GM13977 (cell line): ENCODE data around the gene PPME1.

Experiments used
- DNase-seq: peaks from one replicate; pipeline ENCODE4 v3.0.0; 2012; ENCODE audit warnings: low spot score
- in situ Hi-C: fragments of 300-500 bp; cut with MboI; formaldehyde crosslinking; loops from one replicate; pipeline ENCODE4 v1.12.0; 2022; ENCODE audit warnings: low sequenced_read_pairs, low pct_unique_long_range_greater_than_20kb, mixed read lengths, inconsistent platforms; ENCODE audit not compliant: unreplicated experiment
- TF ChIP-seq, protein P1 (sequence below): IDR thresholded peaks from 2 replicates; pipeline ENCODE4 v1.5.1; 2012; ENCODE audit warnings: mild to moderate bottlenecking, control low read depth; ENCODE audit not compliant: insufficient read depth; ENCODE audit errors: extremely low read depth, missing control alignments

Gene PPME1

DNA sequence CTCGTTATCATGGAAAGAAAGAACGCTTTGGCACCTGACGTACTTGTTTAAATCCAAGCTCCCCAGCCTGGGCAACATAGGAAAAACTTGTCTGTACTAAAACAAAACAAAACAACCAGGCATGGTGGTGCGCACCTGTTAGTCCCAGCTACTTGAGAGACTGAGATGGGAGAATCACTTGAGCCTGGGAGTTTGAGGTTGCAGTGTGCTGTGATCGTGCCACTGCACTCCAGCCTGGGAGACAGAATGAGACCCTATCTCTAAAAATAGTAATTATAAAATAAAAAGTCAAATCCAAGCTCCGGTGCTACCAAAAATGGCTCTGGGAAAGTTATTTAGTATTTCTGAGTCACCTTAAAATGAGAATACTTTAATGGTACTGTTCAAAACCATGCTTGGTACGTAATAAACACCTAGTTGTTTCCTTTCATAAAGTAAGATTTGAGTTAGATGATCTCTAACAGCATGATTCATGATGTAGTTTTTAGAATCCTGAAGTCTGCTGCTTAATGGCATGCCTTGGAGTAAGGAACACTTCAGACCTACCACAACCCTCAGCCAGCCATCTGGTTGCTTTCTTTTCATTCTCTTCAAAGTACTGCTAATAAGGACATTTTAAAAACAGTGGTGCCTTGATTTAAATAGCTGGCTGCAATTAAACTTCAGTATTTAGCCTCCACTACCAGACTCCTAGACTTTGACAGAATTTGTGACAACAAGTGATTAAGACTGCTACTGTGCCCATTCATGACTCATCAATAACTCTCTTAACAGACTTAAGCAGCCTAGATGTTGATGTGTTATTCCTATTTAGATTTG lies 8.4 kb downstream of the PPME1 start:
- TF ChIP-seq, protein P1, sequence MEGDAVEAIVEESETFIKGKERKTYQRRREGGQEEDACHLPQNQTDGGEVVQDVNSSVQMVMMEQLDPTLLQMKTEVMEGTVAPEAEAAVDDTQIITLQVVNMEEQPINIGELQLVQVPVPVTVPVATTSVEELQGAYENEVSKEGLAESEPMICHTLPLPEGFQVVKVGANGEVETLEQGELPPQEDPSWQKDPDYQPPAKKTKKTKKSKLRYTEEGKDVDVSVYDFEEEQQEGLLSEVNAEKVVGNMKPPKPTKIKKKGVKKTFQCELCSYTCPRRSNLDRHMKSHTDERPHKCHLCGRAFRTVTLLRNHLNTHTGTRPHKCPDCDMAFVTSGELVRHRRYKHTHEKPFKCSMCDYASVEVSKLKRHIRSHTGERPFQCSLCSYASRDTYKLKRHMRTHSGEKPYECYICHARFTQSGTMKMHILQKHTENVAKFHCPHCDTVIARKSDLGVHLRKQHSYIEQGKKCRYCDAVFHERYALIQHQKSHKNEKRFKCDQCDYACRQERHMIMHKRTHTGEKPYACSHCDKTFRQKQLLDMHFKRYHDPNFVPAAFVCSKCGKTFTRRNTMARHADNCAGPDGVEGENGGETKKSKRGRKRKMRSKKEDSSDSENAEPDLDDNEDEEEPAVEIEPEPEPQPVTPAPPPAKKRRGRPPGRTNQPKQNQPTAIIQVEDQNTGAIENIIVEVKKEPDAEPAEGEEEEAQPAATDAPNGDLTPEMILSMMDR: no peak
- DNase-seq: no peak
- in situ Hi-C loops: no loop called here

DNA sequence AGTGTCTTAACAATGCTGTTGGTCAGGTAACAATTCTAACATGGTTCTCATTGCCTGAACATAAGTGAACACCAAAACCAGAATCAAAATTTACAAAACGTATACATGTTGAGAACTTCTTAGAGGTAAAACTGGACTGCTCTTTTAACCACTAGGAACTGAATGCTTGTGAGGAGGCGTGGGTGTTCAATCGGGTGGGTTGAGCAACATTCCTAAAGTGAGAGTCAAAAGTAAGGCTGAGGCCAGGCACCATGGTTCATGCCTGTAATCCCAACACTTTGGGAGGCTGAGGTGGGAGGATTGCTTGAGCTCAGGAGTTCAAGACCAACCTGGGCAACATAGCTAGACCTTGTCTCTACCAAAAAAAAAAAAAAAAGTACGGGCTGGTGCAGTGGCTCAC lies 11.5 kb downstream of the PPME1 start:
- no peak for DNase-seq

DNA sequence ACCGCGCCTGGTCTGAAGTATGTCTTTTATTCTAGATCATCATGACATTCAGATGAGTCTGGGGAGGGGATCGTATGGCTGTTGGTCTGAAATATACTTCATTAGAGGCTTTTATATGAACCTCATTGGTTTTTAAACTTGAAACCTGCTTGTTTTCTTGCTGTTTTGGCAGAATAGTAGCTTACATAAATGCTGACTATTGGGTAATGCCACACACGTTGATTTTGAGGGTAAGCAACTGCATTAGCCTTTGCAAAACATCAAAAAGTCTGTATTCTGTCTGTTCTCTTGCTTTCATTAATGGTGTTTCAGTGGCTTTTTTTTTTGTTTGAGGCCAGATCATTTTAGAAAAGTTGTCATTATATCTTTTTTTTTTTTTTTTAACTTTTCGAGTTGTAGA lies 14.2 kb downstream of the PPME1 start:
- in situ Hi-C loops: no loop called here
- TF ChIP-seq, protein P1: no peak
- no peak for DNase-seq

More for the DNA sequence above, 11.5 kb downstream of the PPME1 start:
- TF ChIP-seq, protein P1: no peak
- in situ Hi-C loops: no loop called here

DNA sequence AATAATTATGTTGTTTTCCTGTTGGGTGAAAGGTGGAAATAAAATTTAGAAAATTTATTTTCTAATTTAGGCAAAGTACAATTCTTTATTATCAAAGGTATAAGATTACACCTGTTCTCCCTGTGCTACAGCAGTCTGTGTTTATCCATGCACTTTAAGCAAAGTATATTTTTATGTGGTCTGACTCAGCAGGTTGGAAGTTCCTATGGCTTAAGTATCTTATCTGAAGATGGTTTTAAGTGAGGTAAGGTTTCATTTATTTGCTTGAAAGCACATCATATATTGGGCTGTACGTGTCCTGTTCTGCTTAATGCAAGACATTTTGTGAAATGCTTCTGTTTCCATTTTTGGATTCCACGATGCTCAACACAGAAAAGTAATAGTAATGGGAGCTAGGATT lies 14.6 kb downstream of the PPME1 start:
- TF ChIP-seq, protein P1: no peak
- no peak for DNase-seq
- in situ Hi-C loops: no loop called here

DNA sequence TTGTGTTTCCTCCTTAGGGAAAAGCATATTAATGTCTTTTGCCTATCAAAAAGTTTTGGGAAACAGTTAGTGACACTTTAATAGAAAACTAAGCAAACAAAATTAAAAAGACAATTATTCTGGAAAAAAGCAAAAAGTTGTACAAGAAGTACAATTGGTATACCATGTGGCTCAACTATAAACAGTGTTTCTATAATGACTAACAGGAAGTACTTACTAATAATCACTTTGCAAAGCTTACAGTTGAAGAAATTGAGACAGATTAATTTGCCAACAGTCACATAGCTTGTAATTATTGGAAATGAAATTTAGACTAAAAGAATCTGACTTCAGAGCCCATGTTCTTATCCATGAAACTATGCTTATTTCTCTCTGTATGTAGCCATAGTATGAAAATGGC lies 24.7 kb downstream of the PPME1 start:
- DNase-seq: no peak
- in situ Hi-C loops: no loop called here
- TF ChIP-seq, protein P1: no peak

DNA sequence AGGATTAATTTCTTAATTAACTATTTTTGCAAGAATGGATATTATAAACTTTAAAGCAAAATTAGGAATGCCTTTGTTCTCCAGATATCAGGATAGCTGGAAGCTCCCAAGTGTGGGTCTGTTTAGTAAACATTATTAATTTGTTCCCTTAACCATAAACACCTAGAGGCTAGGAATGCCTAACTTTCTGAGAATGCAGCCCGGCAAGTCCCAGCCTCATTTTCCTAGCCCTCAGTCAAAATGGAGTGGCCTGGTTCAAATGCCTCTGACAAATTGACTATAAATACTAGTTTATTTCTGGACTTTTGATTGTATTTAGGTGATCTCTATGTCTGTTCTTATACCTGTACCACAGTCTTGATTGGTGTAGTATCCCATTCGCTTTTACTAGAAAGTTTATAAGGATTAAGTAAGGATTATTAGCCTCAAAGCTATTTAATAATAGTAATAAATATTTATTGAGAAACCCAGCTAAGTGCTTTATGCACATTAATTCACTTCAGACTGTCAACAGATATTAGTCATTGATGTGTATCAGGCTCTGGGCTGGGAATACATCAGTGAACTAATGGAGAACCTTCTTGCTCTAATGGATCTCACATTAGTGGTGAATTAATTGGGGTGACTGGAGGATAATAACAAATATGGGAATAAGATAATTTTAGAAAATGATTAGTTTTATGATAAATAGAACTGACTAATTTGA lies 25.8 kb downstream of the PPME1 start:
- TF ChIP-seq, protein P1: no peak
- in situ Hi-C loops: no loop called here
- DNase-seq: no peak
